H1 (cell line): ENCODE measurements around the gene GRIP2. TPM values are rescaled to one million over a fixed set of nuclear protein-coding genes. Genes with fewer than 3 reads are reported as not detected.

Experiments
- CHD2 ChIP-seq: IDR thresholded peaks from 2 replicates; pipeline ENCODE4 v1.6.1; 2012; ENCODE audit warnings: low read length, improper control_type of control experiment
- EGR1 ChIP-seq: IDR thresholded peaks from 2 replicates; pipeline ENCODE4 v1.6.1; 2011; ENCODE audit warnings: low read depth, low read length, borderline replicate concordance
- JUND ChIP-seq: IDR thresholded peaks from 2 replicates; pipeline ENCODE4 v1.6.1; 2011; ENCODE audit warnings: mild to moderate bottlenecking, improper control_type of control experiment, low read length
- TEAD4 ChIP-seq: IDR thresholded peaks from 2 replicates; pipeline ENCODE4 v1.6.1; 2012; ENCODE audit warnings: low read depth, low read length, inconsistent platforms, mixed read lengths
- USF2 ChIP-seq: IDR thresholded peaks from 2 replicates; pipeline ENCODE4 v1.6.1; 2011; ENCODE audit warnings: low read length, improper control_type of control experiment
- polyA plus RNA-seq, 7 experiments: library from polyadenylated mRNA; depleted of rRNA in 3 of 7; stranded (reverse) in 5 of 7; unstranded in 2 of 7; fragments of >200 nt in 5 of 7; fragments of 200-250 nt in 2 of 7; gene quantifications; 1 replicate in 5 of 7; 2 replicates in 1 of 7; 4 replicates in 1 of 7; pipeline versions ENCODE4 v1.2.1 to v1.2.3, GENCODE V29; 2011 to 2013; ENCODE audit warnings: missing spikeins in 2 of 7, mixed read lengths in 2 of 7
- total RNA-seq: library from RNA; stranded (reverse); fragmentation: NEBNext Ultra II Directional; extraction: Animal tissue kit (Norgen Biotek cat#: 25700); gene quantifications from 2 replicates; pipeline ENCODE4 v1.2.1, GENCODE V29; 2021

GRIP2 gene
- total and polyA plus RNA-seq, 2 of the 8 experiments (the other 6 are each of a cell fraction or from before 2014, with no cell fraction given), result 2.5 to 6.4 TPM

- TF ChIP-seq TEAD4 (no peak), USF2 (no peak), EGR1 (no peak), JUND (no peak), CHD2 (no peak)
Observed at GRCh38 chr3:14554715-14555114, 14.6 kb upstream of the GRIP2 start (continued).
